ENCODE measurements around the gene CMTM1.
A peak's percentile ranks its signal among the peaks of the same experiment; 100 is the strongest.

CMTM1 gene

GRCh38 chr16:66542396-66542795 lies 23.8 kb upstream of the CMTM1 start:
- no peaks in the 10 kb centered on the region for H3K27me3 ChIP-seq (ENCODE audit: control insufficient read depth, insufficient read depth, low read length)
- H3K4me3 ChIP-seq (ENCODE audit: low read length), result no peak overlapping the region
- H3K9ac ChIP-seq (ENCODE audit: low read length), result no peak overlapping the region
- no peaks in the 10 kb centered on the region for H3K36me3 ChIP-seq (ENCODE audit: control insufficient read depth, insufficient read depth, low read length)
- no peaks in the 10 kb centered on the region for H3K9me3 ChIP-seq (ENCODE audit: control insufficient read depth, low read length)
- H3K4me1 ChIP-seq (ENCODE audit: control insufficient read depth, insufficient read depth, low read length), result peaks cover 3% of the 10 kb centered on the region

GRCh38 chr16:66543541-66543940 lies 22.7 kb upstream of the CMTM1 start:
- Histone ChIP-seq H3K9me3 (ENCODE audit: control insufficient read depth, low read length) (no peaks in the 10 kb centered on the region), H3K9ac (ENCODE audit: low read length) (no peak overlapping the region), H3K4me3 (ENCODE audit: low read length) (no peak overlapping the region), H3K36me3 (ENCODE audit: control insufficient read depth, insufficient read depth, low read length) (no peaks in the 10 kb centered on the region), H3K27me3 (ENCODE audit: control insufficient read depth, insufficient read depth, low read length) (no peaks in the 10 kb centered on the region), H3K4me1 (ENCODE audit: control insufficient read depth, insufficient read depth, low read length) (peaks cover 3% of the 10 kb centered on the region)

- Histone ChIP-seq H3K36me3 (ENCODE audit: control insufficient read depth, insufficient read depth, low read length) (no peaks in the 10 kb centered on the region), H3K9me3 (ENCODE audit: control insufficient read depth, low read length) (no peaks in the 10 kb centered on the region), H3K4me1 (ENCODE audit: control insufficient read depth, insufficient read depth, low read length) (peaks cover 3% of the 10 kb centered on the region), H3K9ac (ENCODE audit: low read length) (no peak overlapping the region), H3K27me3 (ENCODE audit: control insufficient read depth, insufficient read depth, low read length) (no peaks in the 10 kb centered on the region), H3K4me3 (ENCODE audit: low read length) (no peak overlapping the region)
Observed at GRCh38 chr16:66544016-66544757, 22.1 kb upstream of the CMTM1 start.

- Histone ChIP-seq H3K27me3 (ENCODE audit: control insufficient read depth, insufficient read depth, low read length) (no peaks in the 10 kb centered on the region), H3K4me1 (ENCODE audit: control insufficient read depth, insufficient read depth, low read length) (peaks cover 20% of the 10 kb centered on the region), H3K9me3 (ENCODE audit: control insufficient read depth, low read length) (no peaks in the 10 kb centered on the region), H3K4me3 (ENCODE audit: low read length) (no peak overlapping the region), H3K9ac (ENCODE audit: low read length) (no peak overlapping the region), H3K36me3 (ENCODE audit: control insufficient read depth, insufficient read depth, low read length) (no peaks in the 10 kb centered on the region)
Observed at GRCh38 chr16:66547101-66547989, 18.9 kb upstream of the CMTM1 start.

DNA sequence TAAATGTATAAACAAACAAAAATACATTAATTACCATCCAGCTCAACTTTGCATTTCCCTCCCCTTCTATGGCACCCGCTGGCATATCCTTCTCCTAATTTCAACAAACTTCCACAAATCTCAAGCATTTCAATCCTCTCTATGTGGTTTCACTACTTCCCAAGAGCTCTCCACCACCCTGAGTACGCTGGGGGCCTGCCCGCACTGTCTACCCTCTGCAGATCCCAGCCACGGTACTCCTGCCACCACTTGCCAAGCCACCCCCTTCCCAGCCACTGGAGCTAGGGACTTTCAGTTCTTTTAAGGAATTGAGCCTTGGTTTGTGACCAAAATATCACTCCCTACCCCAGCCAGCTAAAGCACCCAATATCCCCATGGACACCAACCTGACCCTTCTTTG lies 18.2 kb upstream of the CMTM1 start:
- Histone ChIP-seq H3K9ac (ENCODE audit: low read length) (peak overlapping the region; percentile 93), H3K9me3 (ENCODE audit: control insufficient read depth, low read length) (no peaks in the 10 kb centered on the region), H3K36me3 (ENCODE audit: control insufficient read depth, insufficient read depth, low read length) (no peaks in the 10 kb centered on the region), H3K4me3 (ENCODE audit: low read length) (no peak overlapping the region), H3K27me3 (ENCODE audit: control insufficient read depth, insufficient read depth, low read length) (no peaks in the 10 kb centered on the region), H3K4me1 (ENCODE audit: control insufficient read depth, insufficient read depth, low read length) (peaks cover 20% of the 10 kb centered on the region)

DNA sequence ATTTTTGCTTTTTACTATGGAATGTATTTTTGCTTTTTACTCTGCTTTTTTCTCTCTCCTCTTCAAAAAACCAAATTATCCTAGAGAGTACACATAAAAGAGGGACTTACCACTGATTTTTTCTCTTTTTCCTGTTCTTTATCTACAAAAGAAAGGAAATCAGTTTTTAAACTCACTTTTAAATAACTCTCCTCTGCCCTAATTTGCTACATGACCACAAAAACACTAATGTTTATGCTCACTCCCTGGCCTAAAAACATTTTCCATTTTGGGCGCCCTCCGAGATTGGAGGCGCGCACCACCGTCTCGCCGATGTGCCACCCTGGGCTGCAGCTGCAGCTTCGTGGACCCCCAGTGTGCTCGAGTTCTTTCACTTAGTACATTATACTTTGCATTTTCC lies 17.4 kb upstream of the CMTM1 start:
- Histone ChIP-seq H3K4me1 (ENCODE audit: control insufficient read depth, insufficient read depth, low read length) (peaks cover 25% of the 10 kb centered on the region), H3K9ac (ENCODE audit: low read length) (peak overlapping the region; percentile 93)

DNA sequence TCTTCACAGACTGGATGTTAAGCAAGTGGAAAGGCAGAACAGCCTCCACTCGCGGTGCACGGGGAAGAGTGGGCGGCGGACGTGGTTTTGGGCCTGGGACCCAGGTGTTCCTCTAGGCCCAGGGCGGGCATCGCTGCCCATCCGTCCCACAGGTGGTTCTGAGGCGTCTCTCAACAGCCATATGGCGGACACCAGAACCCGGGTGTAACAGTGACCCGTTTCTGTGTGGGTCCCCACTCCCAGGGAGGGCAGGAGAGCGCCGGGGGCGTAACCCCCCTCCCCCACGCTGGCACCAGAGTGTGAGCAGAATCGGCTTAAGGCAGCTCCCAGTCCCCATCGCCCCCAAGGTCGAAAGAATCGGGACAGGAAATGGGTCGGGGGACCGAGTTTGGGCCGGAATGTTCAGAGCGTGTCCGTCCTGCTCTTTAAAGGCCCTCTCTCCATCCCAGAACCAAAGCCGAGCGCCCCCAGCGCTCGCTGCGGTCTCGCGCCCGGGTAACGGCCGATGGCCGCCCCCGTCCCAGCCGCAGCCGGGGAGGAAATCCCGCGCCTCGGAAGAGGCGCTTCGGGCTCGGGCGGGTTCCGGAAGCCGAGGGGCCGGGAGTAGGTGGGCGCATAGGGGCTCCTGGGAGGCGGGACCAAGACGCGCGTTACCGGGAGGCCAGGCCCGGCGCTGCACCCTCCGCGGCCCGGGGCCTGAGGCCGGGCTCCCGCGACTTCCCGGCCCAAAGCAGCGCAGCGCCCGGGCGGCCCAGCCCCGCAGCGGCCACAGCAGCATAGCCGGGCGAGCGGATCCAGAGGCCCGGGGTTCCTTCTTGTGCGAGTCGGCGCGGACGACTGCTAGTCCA lies 16.7 kb upstream of the CMTM1 start, which contains the start of gene TK2:
TK2 (minus strand) TSS at position 839 of the 848 bp plus-strand sequence; CDS start at position 778, 61 bp downstream.
- Histone ChIP-seq H3K9me3 (ENCODE audit: control insufficient read depth, low read length) (no peaks in the 10 kb centered on the region), H3K27me3 (ENCODE audit: control insufficient read depth, insufficient read depth, low read length) (no peaks in the 10 kb centered on the region), H3K36me3 (ENCODE audit: control insufficient read depth, insufficient read depth, low read length) (no peaks in the 10 kb centered on the region), H3K4me3 (ENCODE audit: low read length) (peak within 1 kb of the TSS; percentile 54), H3K9ac (ENCODE audit: low read length) (peak within 1 kb of the TSS; percentile 93), H3K4me1 (ENCODE audit: control insufficient read depth, insufficient read depth, low read length) (peaks cover 25% of the 10 kb centered on the region)

More for the DNA sequence above, 17.4 kb upstream of the CMTM1 start:
- Histone ChIP-seq H3K36me3 (ENCODE audit: control insufficient read depth, insufficient read depth, low read length) (no peaks in the 10 kb centered on the region), H3K27me3 (ENCODE audit: control insufficient read depth, insufficient read depth, low read length) (no peaks in the 10 kb centered on the region), H3K4me3 (ENCODE audit: low read length) (peak overlapping the region; percentile 54), H3K9me3 (ENCODE audit: control insufficient read depth, low read length) (no peaks in the 10 kb centered on the region)

DNA sequence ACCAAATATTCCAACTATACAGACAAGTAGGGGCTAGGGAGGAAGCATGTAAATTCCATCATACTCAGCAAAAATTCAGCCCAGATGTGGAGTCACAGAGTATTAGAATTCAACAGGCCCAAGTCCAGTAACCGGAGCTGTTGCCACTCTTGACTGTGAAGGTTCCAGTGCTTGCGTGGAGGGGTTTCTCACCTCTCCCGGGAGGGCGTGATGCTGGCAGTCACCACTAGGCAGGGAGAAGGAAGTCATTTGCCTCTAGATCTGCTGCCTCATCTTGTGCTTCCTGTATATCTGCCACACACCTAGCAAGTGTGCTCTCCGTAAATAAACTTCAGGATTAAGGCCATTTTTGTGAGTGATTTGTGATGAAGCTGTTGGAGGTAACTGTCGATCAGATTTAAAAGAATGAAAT lies 14.9 kb upstream of the CMTM1 start:
- peak overlapping the region; percentile 78 for H3K9ac ChIP-seq (ENCODE audit: low read length)
- H3K36me3 ChIP-seq (ENCODE audit: control insufficient read depth, insufficient read depth, low read length), result no peaks in the 10 kb centered on the region
- no peak overlapping the region for H3K4me3 ChIP-seq (ENCODE audit: low read length)
- no peaks in the 10 kb centered on the region for H3K27me3 ChIP-seq (ENCODE audit: control insufficient read depth, insufficient read depth, low read length)
- H3K9me3 ChIP-seq (ENCODE audit: control insufficient read depth, low read length), result no peaks in the 10 kb centered on the region
- H3K4me1 ChIP-seq (ENCODE audit: control insufficient read depth, insufficient read depth, low read length), result peaks cover 25% of the 10 kb centered on the region

GRCh38 chr16:66551788-66552285 lies 14.4 kb upstream of the CMTM1 start:
- Histone ChIP-seq H3K4me1 (ENCODE audit: control insufficient read depth, insufficient read depth, low read length) (peaks cover 25% of the 10 kb centered on the region), H3K36me3 (ENCODE audit: control insufficient read depth, insufficient read depth, low read length) (no peaks in the 10 kb centered on the region), H3K9ac (ENCODE audit: low read length) (peak overlapping the region; percentile 78)

GRCh38 chr16:66552286-66553177 lies 13.7 kb upstream of the CMTM1 start, which contains the start of gene CKLF:
Gene CKLF, plus strand, starts transcription at chr16:66552576. Its CDS starts 140 bp downstream, at chr16:66552716.
- Histone ChIP-seq H3K9me3 (ENCODE audit: control insufficient read depth, low read length) (no peaks in the 10 kb centered on the region), H3K9ac (ENCODE audit: low read length) (peak within 1 kb of the TSS; percentile 78), H3K4me3 (ENCODE audit: low read length) (peak within 1 kb of the TSS; percentile 23), H3K27me3 (ENCODE audit: control insufficient read depth, insufficient read depth, low read length) (no peaks in the 10 kb centered on the region), H3K36me3 (ENCODE audit: control insufficient read depth, insufficient read depth, low read length) (no peaks in the 10 kb centered on the region), H3K4me1 (ENCODE audit: control insufficient read depth, insufficient read depth, low read length) (peaks cover 25% of the 10 kb centered on the region)

More at GRCh38 chr16:66551788-66552285, 14.4 kb upstream of the CMTM1 start:
- Histone ChIP-seq H3K9me3 (ENCODE audit: control insufficient read depth, low read length) (no peaks in the 10 kb centered on the region), H3K4me3 (ENCODE audit: low read length) (peak overlapping the region; percentile 23), H3K27me3 (ENCODE audit: control insufficient read depth, insufficient read depth, low read length) (no peaks in the 10 kb centered on the region)

Measured in mucosa of stomach (tissue), 1 donor.